RWPE2 (cell line): Measurements from ENCODE around the gene PANX1.
"Not testable (repeated sequence)": the region's sequence is repeated elsewhere in the genome, so short reads cannot be mapped to it uniquely, and the experiment has no call there.

ENCODE experiments used
- ATAC-seq: fragments of 200-7000 bp; cut with Tn5 transposase; 3 replicates; pipeline ENCODE4 v1.9.1; 2021; ENCODE audit warnings: low read depth
- DNase-seq: peaks from one replicate; pipeline ENCODE4 v3.0.0-alpha.2; 2020; ENCODE audit warnings: low spot score
- H3K27ac ChIP-seq: fragments of 450-650 bp; 2 replicates; pipeline ENCODE4 v1.5.1; 2017; ENCODE audit warnings: mild to moderate bottlenecking; ENCODE audit not compliant: poor library complexity, severe bottlenecking
- H3K27me3 ChIP-seq: fragments of 250-450 bp; sonication (Bioruptor Pico); 2 replicates; pipeline ENCODE4 v1.5.1; 2021; ENCODE audit warnings: mild to moderate bottlenecking, moderate library complexity; ENCODE audit not compliant: insufficient read depth, poor library complexity, severe bottlenecking
- H3K36me3 ChIP-seq: fragments of 250-450 bp; sonication (Bioruptor Pico); 2 replicates; pipeline ENCODE4 v1.5.1; 2020; ENCODE audit warnings: low read depth, mild to moderate bottlenecking, moderate library complexity
- H3K4me1 ChIP-seq: fragments of 250-450 bp; sonication (Bioruptor Pico); 2 replicates; pipeline ENCODE4 v1.5.1; 2021; ENCODE audit warnings: mild to moderate bottlenecking, moderate library complexity; ENCODE audit not compliant: insufficient read depth, poor library complexity, severe bottlenecking
- H3K4me3 ChIP-seq: fragments of 250-450 bp; sonication (Bioruptor Pico); 2 replicates; pipeline ENCODE4 v1.5.1; 2021; ENCODE audit warnings: mild to moderate bottlenecking, moderate library complexity; ENCODE audit not compliant: severe bottlenecking
- H3K9me3 ChIP-seq: fragments of 250-450 bp; sonication (Bioruptor Pico); 2 replicates; pipeline ENCODE4 v1.5.1; 2021; ENCODE audit warnings: mild to moderate bottlenecking, moderate library complexity; ENCODE audit not compliant: severe bottlenecking
- TF ChIP-seq, protein P1 (sequence below): fragments of 450-650 bp; IDR thresholded peaks from one replicate; pipeline ENCODE4 v1.5.1; 2017; ENCODE audit warnings: mild to moderate bottlenecking, moderate library complexity; ENCODE audit not compliant: poor library complexity, severe bottlenecking

PANX1 gene

DNA sequence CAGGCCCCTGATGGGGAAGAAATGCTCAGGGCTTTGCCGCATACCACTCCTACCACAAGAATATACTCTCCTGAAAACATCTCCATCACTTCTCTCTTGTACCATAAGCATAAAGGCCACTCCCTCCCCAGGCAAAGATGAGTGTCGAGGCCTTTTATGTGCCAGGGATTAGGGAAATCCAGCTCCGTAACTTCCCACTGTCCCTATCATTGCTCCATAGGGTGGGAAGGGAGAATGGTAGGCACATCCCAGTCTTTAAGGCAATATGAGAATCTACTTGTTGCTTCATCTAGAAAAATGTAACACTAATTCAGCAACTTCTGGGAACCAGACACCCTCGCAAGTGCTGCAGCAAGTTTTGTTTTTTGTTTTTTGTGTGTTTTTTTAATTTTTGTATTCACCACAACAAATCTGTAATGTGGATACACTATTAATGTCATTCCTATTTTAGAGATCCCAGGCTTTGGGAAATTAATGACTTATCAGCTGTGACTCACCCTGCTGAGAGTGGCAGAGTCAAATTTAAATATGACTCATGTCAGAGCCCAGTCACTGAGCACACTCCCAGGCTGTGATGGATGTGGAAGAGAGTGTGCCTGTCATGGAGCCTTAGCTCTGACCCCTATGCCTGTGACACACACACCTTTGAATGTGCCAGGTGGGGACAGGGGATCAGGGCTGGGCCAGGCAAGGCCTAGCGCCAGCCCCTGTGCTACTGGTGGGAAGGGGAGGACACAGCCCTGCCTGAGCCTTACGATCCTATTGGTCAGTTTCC, 23.4 kb downstream of the PANX1 start:
- H3K9me3 ChIP-seq, result no peaks in the 10 kb centered on the region
- peaks cover 57% of the 10 kb centered on the region for H3K4me1 ChIP-seq
- H3K36me3 ChIP-seq, result peaks cover 31% of the 10 kb centered on the region
- DNase-seq, result no peak
- ATAC-seq, result peak; percentile 85
- no peaks in the 10 kb centered on the region for H3K27me3 ChIP-seq
- TF ChIP-seq, protein P1, sequence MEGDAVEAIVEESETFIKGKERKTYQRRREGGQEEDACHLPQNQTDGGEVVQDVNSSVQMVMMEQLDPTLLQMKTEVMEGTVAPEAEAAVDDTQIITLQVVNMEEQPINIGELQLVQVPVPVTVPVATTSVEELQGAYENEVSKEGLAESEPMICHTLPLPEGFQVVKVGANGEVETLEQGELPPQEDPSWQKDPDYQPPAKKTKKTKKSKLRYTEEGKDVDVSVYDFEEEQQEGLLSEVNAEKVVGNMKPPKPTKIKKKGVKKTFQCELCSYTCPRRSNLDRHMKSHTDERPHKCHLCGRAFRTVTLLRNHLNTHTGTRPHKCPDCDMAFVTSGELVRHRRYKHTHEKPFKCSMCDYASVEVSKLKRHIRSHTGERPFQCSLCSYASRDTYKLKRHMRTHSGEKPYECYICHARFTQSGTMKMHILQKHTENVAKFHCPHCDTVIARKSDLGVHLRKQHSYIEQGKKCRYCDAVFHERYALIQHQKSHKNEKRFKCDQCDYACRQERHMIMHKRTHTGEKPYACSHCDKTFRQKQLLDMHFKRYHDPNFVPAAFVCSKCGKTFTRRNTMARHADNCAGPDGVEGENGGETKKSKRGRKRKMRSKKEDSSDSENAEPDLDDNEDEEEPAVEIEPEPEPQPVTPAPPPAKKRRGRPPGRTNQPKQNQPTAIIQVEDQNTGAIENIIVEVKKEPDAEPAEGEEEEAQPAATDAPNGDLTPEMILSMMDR, result no peak
- peak overlapping the region; percentile 91 for H3K27ac ChIP-seq
- no peak overlapping the region for H3K4me3 ChIP-seq

DNA sequence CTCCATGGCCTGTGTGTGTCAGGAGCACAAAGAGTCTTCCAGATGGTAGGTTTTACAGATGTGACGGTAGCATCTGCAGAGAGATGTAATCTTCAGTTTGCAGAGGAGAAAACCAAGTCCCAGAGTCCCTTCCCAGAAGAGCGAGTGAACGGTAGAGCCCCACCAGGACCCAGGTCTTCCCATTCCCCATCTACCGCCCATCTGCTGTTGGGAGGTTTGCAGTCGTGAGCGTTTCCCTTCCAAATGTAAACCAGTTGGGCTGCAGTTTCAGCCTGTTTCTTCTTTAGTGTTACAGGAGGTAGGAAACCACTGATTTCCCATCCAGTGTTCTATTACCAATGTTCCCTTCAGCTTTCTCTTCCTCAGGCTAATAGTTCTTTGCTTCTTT, 24.0 kb downstream of the PANX1 start:
- H3K9me3 ChIP-seq, result no peaks in the 10 kb centered on the region
- peaks cover 34% of the 10 kb centered on the region for H3K36me3 ChIP-seq
- no peaks in the 10 kb centered on the region for H3K27me3 ChIP-seq
- H3K27ac ChIP-seq, result peak overlapping the region; percentile 91
- no peak for ATAC-seq
- peaks cover 51% of the 10 kb centered on the region for H3K4me1 ChIP-seq
- TF ChIP-seq, protein P1, result no peak
- H3K4me3 ChIP-seq, result no peak overlapping the region
- DNase-seq, result no peak

DNA sequence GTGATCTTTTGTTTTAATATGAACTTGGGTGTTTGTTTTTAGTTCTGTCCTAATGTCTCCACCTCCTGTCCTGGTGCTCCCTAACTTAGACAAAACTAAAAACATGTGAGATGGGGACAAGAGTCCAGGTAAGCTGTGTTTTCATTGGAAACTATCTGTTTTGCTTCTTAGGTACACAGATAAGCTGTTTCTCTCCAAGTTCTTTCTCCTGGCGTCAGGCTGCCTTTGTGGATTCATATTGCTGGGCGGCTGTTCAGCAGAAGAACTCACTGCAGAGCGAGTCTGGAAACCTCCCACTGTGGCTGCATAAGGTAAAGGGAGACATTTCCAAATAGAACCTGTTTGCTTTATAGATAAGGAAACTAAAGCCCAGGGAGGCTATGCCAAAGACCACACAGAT, 24.7 kb downstream of the PANX1 start:
- Histone ChIP-seq H3K27ac (no peak overlapping the region), H3K4me1 (peaks cover 45% of the 10 kb centered on the region), H3K4me3 (no peak overlapping the region), H3K27me3 (no peaks in the 10 kb centered on the region), H3K36me3 (peaks cover 34% of the 10 kb centered on the region), H3K9me3 (no peaks in the 10 kb centered on the region)
- ATAC-seq, result no peak
- DNase-seq, result no peak
- TF ChIP-seq, protein P1, result no peak

DNA sequence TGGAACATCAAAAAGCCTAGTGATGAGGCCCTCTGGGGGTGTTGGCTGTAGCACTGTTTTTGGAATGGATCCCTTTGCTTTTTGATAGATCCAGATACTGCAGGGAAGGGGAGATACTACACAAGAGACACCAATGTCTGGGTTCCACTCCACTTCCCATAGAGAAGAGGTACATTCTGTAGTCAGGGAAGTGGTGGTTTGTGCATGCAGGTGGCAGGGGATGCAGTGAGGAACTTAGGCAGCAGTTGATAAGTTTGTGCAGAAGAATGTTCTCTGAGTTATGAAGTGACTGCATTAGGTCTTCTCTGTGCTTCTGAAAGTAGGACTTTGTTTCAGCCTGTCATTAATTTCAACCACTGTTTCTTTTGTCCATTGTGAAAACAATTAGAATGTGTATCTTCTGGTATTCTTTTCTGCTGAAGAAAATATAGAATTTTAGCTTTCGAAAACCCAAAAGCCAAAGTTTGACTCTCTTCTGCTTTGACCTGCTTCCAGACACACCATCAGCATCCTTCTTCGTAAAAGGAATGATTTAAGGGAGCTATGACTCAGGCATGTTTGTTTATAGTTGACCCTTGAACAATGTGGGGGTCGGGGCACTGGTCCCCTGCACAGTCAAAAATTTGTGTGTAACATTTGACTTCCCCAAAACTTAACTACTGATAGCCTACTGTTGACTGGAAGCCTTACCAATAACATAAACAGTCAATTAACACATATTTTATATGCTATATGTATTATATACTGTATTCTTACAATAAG, 25.6 kb downstream of the PANX1 start:
- TF ChIP-seq, protein P1, result no peak
- H3K27me3 ChIP-seq, result no peaks in the 10 kb centered on the region
- peaks cover 34% of the 10 kb centered on the region for H3K36me3 ChIP-seq
- no peaks in the 10 kb centered on the region for H3K9me3 ChIP-seq
- ATAC-seq (no peak), DNase-seq (no peak)
- no peak overlapping the region for H3K27ac ChIP-seq
- H3K4me3 ChIP-seq, result no peak overlapping the region
- peaks cover 35% of the 10 kb centered on the region for H3K4me1 ChIP-seq

DNA sequence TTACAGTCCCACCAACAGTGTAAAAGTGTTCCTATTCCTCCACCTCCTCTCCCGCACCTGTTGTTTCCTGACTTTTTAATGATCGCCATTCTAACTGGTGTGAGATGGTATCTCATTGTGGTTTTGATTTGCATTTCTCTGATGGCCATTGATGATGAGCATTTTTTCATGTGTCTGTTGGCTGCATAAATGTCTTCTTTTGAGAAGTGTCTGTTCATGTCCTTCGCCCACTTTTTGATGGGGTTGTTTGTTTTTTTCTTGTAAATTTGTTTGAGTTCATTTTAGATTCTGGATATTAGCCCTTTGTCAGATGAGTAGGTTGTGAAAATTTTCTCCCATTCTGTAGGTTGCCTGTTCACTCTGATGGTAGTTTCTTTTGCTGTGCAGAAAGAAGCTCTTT, 28.7 kb downstream of the PANX1 start:
- not testable (repeated sequence) for H3K4me1 ChIP-seq, H3K9me3 ChIP-seq, H3K27ac ChIP-seq, ATAC-seq, H3K27me3 ChIP-seq, H3K4me3 ChIP-seq, DNase-seq
- H3K36me3 ChIP-seq, result peaks cover 34% of the 10 kb centered on the region
